HCT116 (cell line): ENCODE data around the gene GNG2. TPM values are rescaled to one million over a fixed set of nuclear protein-coding genes. Genes with fewer than 3 reads are reported as not detected.

ENCODE experiments used
- ATAC-seq: fragments of 200-7000 bp; cut with Tn5 transposase; 2 replicates; pipeline ENCODE4 v1.9.1; 2020; ENCODE audit warnings: mild to moderate bottlenecking, moderate library complexity
- BruUV-seq: library from RNA; stranded (reverse); fragments of 400-500 nt; replicated peaks from 2 replicates; lab custom pipeline; 2021; lab: Mats Ljungman, UMichigan
- CTCF ChIA-PET: fragments of 300-600 bp; sonication (Branson Sonifier 250); formaldehyde crosslinking; loops from one replicate; lab custom pipeline; 2021; ENCODE audit warnings: antibody characterized with exemption; lab: Charles Lee
- POLR2A ChIA-PET: fragments of 300-600, 350-600 bp; sonication (Branson Sonifier 250); formaldehyde crosslinking; loops from one replicate; lab custom pipeline; 2021; ENCODE audit warnings: antibody characterized with exemption; lab: Charles Lee
- RAD21 ChIA-PET, 2 experiments: fragments of 300-600 bp; sonication (Branson Sonifier 250); formaldehyde crosslinking; loops; one replicate each; lab custom pipeline; 2023; ENCODE audit warnings: low total read pairs in 2 of 2; ENCODE audit not compliant: uncharacterized antibody in 2 of 2, unreplicated experiment in 2 of 2, low non-redundant PET in 1 of 2; lab: Charles Lee
- DNase-seq: peaks from one replicate; pipeline ENCODE4 v3.0.0-alpha.2; 2010; ENCODE audit warnings: low read depth, low spot score
- H2AFZ ChIP-seq: fragments of 200-600 bp; shearing (Covaris generic), sonication (generic); 2 replicates; pipeline ENCODE4 v1.6.1; 2017; ENCODE audit warnings: low read depth, mixed run types, mixed read lengths, antibody characterized with exemption, low read length; ENCODE audit not compliant: poor library complexity, severe bottlenecking
- H3K27ac ChIP-seq: 2 replicates; pipeline ENCODE4 v1.5.1; 2012; ENCODE audit warnings: low read depth, low read length
- H3K27me3 ChIP-seq: fragments of 200-600 bp; sonication (generic); 2 replicates; pipeline ENCODE4 v1.6.1; 2016; ENCODE audit warnings: mixed run types, low read length, mixed read lengths; ENCODE audit not compliant: insufficient read depth
- H3K36me3 ChIP-seq, 2 experiments: fragments of 200-500 bp in 1 of 2; fragments of 200-600 bp in 1 of 2; sonication (Bioruptor generic) in 1 of 2; sonication (generic) in 1 of 2; 2 replicates each; pipeline versions ENCODE4 v1.5.1 to v1.6.1; 2014 to 2016; ENCODE audit warnings: low read length in 2 of 2, inconsistent platforms in 1 of 2, mixed read lengths in 1 of 2, mixed run types in 1 of 2; ENCODE audit not compliant: insufficient read depth in 2 of 2, control insufficient read depth in 1 of 2
- H3K4me1 ChIP-seq, 2 experiments: fragments of 200-600 bp in 1 of 2; sonication (generic) in 1 of 2; 2 replicates each; pipeline versions ENCODE4 v1.5.1 to v1.6.1; 2012 to 2017; ENCODE audit warnings: low read length in 2 of 2, inconsistent platforms in 1 of 2, mild to moderate bottlenecking in 1 of 2, mixed read lengths in 1 of 2, mixed run types in 1 of 2, moderate library complexity in 1 of 2; ENCODE audit not compliant: insufficient read depth in 2 of 2, control insufficient read depth in 1 of 2
- H3K4me2 ChIP-seq: fragments of 200-600 bp; sonication (generic); 2 replicates; pipeline ENCODE4 v1.6.1; 2017; ENCODE audit warnings: mixed run types, low read length, mixed read lengths
- H3K4me3 ChIP-seq, 2 experiments: fragments of 200-600 bp in 1 of 2; sonication (generic) in 1 of 2; replicated peaks in 1 of 2; 2 replicates each; pipeline ENCODE4 v1.5.1; 2011 to 2016; ENCODE audit warnings: low read length in 2 of 2, control low read depth in 1 of 2, low read depth in 1 of 2, mild to moderate bottlenecking in 1 of 2, mixed read lengths in 1 of 2, mixed run types in 1 of 2
- H3K79me2 ChIP-seq: fragments of 200-600 bp; sonication (generic); 2 replicates; pipeline ENCODE4 v1.6.1; 2017; ENCODE audit warnings: mild to moderate bottlenecking, mixed run types, low read length, moderate library complexity, mixed read lengths; ENCODE audit not compliant: insufficient read depth
- H3K9ac ChIP-seq: fragments of 200-600 bp; sonication (generic); 2 replicates; pipeline ENCODE4 v1.6.1; 2016; ENCODE audit warnings: low read length, mixed read lengths
- H3K9me2 ChIP-seq: fragments of 200-600 bp; sonication (generic), shearing (Covaris generic); 2 replicates; pipeline ENCODE4 v1.6.1; 2017; ENCODE audit warnings: mixed run types, mild to moderate bottlenecking, moderate library complexity; ENCODE audit not compliant: insufficient read depth
- H3K9me3 ChIP-seq, 2 experiments: fragments of 200-500 bp in 1 of 2; fragments of 200-600 bp in 1 of 2; sonication (Bioruptor generic) in 1 of 2; sonication (generic) in 1 of 2; 2 replicates each; pipeline ENCODE4 v1.6.1; 2014 to 2017; ENCODE audit warnings: low read length in 2 of 2, mixed read lengths in 2 of 2, inconsistent platforms in 1 of 2, low read depth in 1 of 2, mild to moderate bottlenecking in 1 of 2, mixed run types in 1 of 2, moderate library complexity in 1 of 2; ENCODE audit not compliant: control insufficient read depth in 1 of 2, insufficient read depth in 1 of 2
- H4K20me1 ChIP-seq: fragments of 200-600 bp; sonication (generic), shearing (Covaris generic); 2 replicates; pipeline ENCODE4 v1.6.1; 2017; ENCODE audit warnings: mixed run types, mild to moderate bottlenecking, moderate library complexity; ENCODE audit not compliant: insufficient read depth
- CBX3 ChIP-seq: IDR thresholded peaks from 2 replicates; pipeline ENCODE4 v1.6.1; 2012; ENCODE audit warnings: low read depth
- CEBPB ChIP-seq: IDR thresholded peaks from 2 replicates; pipeline ENCODE4 v1.6.1; 2012; ENCODE audit warnings: low read depth
- CTCF ChIP-seq, 3 experiments: fragments of 200-600 bp in 1 of 3; sonication (generic) in 1 of 3; IDR thresholded peaks in 2 of 3; conservative IDR thresholded peaks in 1 of 3; 2 replicates each; pipeline ENCODE4 v1.5.1; 2012 to 2017; ENCODE audit warnings: low read depth in 2 of 3, low read length in 2 of 3, antibody characterized with exemption in 1 of 3, borderline replicate concordance in 1 of 3, control low read depth in 1 of 3, mild to moderate bottlenecking in 1 of 3, mixed read lengths in 1 of 3, mixed run types in 1 of 3, moderate library complexity in 1 of 3; ENCODE audit not compliant: insufficient read depth in 1 of 3
- EGR1 ChIP-seq: IDR thresholded peaks from 2 replicates; pipeline ENCODE4 v1.6.1; 2012; ENCODE audit warnings: low read depth
- ELF1 ChIP-seq: IDR thresholded peaks from 2 replicates; pipeline ENCODE4 v1.6.1; 2012; ENCODE audit warnings: low read depth, borderline replicate concordance
- EZH2 ChIP-seq: fragments of 200-600 bp; sonication (generic); IDR thresholded peaks from 2 replicates; pipeline ENCODE4 v1.6.1; 2017; ENCODE audit warnings: antibody characterized with exemption, mixed run types
- EZH2phosphoT487 ChIP-seq: fragments of 200-600 bp; IDR thresholded peaks from 2 replicates; pipeline ENCODE4 v1.6.1; 2018; ENCODE audit warnings: antibody characterized with exemption, borderline replicate concordance
- FOSL1 ChIP-seq: IDR thresholded peaks from 2 replicates; pipeline ENCODE4 v1.6.1; 2012; ENCODE audit warnings: low read depth
- JUND ChIP-seq: IDR thresholded peaks from 2 replicates; pipeline ENCODE4 v1.6.1; 2012
- MAX ChIP-seq: IDR thresholded peaks from 2 replicates; pipeline ENCODE4 v1.6.1; 2012
- POLR2A ChIP-seq: IDR thresholded peaks from 2 replicates; pipeline ENCODE4 v1.7.0; 2011; ENCODE audit warnings: borderline replicate concordance; ENCODE audit not compliant: insufficient read depth, insufficient read length; ENCODE audit errors: extremely low read depth
- POLR2AphosphoS5 ChIP-seq: IDR thresholded peaks from 2 replicates; pipeline ENCODE4 v1.6.1; 2011; ENCODE audit warnings: mild to moderate bottlenecking, low read depth, low read length, moderate library complexity
- SIN3A ChIP-seq: IDR thresholded peaks from 2 replicates; pipeline ENCODE4 v1.6.1; 2012; ENCODE audit warnings: low read depth
- SRF ChIP-seq: IDR thresholded peaks from 2 replicates; pipeline ENCODE4 v1.6.1; 2012; ENCODE audit warnings: low read depth
- TCF7L2 ChIP-seq: IDR thresholded peaks from 2 replicates; pipeline ENCODE4 v1.7.0; 2011; ENCODE audit warnings: borderline replicate concordance, inconsistent platforms; ENCODE audit not compliant: insufficient read depth, insufficient read length; ENCODE audit errors: extremely low read depth
- YY1 ChIP-seq: IDR thresholded peaks from 2 replicates; pipeline ENCODE4 v1.6.1; 2011; ENCODE audit warnings: low read length, low read depth, moderate library complexity, mild to moderate bottlenecking; ENCODE audit not compliant: insufficient replicate concordance; ENCODE audit errors: extremely low read depth
- ZFX ChIP-seq: fragments of 450-650 bp; IDR thresholded peaks from 2 replicates; pipeline ENCODE4 v1.6.1; 2017
- ZNF274 ChIP-seq: fragments of 200-500 bp; sonication (Bioruptor generic); IDR thresholded peaks from 2 replicates; pipeline ENCODE4 v1.6.1; 2014; ENCODE audit warnings: mild to moderate bottlenecking, low read depth, low read length, inconsistent platforms
- intact Hi-C: fragments of 100-400 bp; cut with micrococcal nuclease; formaldehyde crosslinking; loops from 2 replicates; pipeline ENCODE4 v1.10.0; 2022
- total RNA-seq: library from RNA; stranded (reverse); gene quantifications from one replicate; pipeline ENCODE4 v1.2.1, GENCODE V29; 2021; ENCODE audit not compliant: unreplicated experiment
- TF ChIP-seq, protein P1 (sequence below): IDR thresholded peaks from 2 replicates; pipeline ENCODE4 v1.6.1; 2011; ENCODE audit warnings: mild to moderate bottlenecking, low read length, moderate library complexity; ENCODE audit not compliant: insufficient replicate concordance; ENCODE audit errors: extremely low read depth

GNG2 gene
- total RNA-seq, 1 experiment from 2014 or later: 0.74 TPM

DNA sequence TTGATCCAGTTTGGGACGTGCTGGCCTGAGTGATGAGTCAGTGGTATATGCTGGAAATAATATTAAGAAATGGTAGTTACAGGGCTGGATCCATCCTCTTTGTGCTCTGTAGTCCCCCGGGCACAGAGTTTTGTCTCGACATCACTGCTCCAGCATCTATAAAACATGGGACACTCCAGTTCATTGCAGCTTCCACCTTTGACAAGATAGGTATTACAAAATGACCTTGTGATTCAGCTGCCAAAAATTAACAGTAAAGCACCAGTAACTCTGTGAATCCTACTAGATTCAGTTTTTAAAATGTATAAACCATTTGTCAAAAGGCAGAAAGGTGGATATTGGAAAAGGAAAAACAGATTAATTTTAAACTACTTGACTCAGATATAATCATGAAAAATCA lies 14.6 kb upstream of the GNG2 start:
- ChIA-PET POLR2A (no interaction called here), CTCF (no interaction called here), RAD21 (no interaction called here)
- Histone ChIP-seq H3K36me3 (no peaks in the 10 kb centered on the region), H2AFZ (no peak overlapping the region), H3K27ac (no peak overlapping the region), H3K9ac (no peak overlapping the region), H3K4me3 (no peak overlapping the region), H3K27me3 (no peaks in the 10 kb centered on the region), H3K9me2 (no peaks in the 10 kb centered on the region), H3K9me3 (no peaks in the 10 kb centered on the region), H3K4me1 (no peaks in the 10 kb centered on the region), H3K4me2 (no peak overlapping the region), H4K20me1 (no peaks in the 10 kb centered on the region), H3K79me2 (no peaks in the 10 kb centered on the region)
- TF ChIP-seq CTCF (IDR thresholded peaks at IDR 0.05 in 2 of 3, conservative IDR thresholded peaks at IDR 0.05 in 1 of 3; ENCODE audit: borderline replicate concordance in 1 of 3, insufficient read depth in 1 of 3, low read depth in 2 of 3, low read length in 2 of 3) (no peak), ZFX (no peak), CEBPB (no peak), YY1 (no peak), ZNF274 (no peak), TCF7L2 (no peak), JUND (no peak), ELF1 (no peak), EGR1 (no peak), CBX3 (no peak), POLR2A (no peak), EZH2phosphoT487 (no peak), POLR2AphosphoS5 (no peak), SIN3A (no peak), FOSL1 (no peak), SRF (no peak), EZH2 (no peak), MAX (no peak)
- TF ChIP-seq, protein P1, sequence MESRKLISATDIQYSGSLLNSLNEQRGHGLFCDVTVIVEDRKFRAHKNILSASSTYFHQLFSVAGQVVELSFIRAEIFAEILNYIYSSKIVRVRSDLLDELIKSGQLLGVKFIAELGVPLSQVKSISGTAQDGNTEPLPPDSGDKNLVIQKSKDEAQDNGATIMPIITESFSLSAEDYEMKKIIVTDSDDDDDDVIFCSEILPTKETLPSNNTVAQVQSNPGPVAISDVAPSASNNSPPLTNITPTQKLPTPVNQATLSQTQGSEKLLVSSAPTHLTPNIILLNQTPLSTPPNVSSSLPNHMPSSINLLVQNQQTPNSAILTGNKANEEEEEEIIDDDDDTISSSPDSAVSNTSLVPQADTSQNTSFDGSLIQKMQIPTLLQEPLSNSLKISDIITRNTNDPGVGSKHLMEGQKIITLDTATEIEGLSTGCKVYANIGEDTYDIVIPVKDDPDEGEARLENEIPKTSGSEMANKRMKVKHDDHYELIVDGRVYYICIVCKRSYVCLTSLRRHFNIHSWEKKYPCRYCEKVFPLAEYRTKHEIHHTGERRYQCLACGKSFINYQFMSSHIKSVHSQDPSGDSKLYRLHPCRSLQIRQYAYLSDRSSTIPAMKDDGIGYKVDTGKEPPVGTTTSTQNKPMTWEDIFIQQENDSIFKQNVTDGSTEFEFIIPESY: no peak
- intact Hi-C loops: no loop called here
- ATAC-seq (no peak), DNase-seq (no peak)
- no TSS peak for BruUV-seq
